ENCODE measurements around the gene WIPF3.

GRCh38 chr7:29833929-29834328, 27.6 kb downstream of the WIPF3 start:
- TF ChIP-seq, protein P1, sequence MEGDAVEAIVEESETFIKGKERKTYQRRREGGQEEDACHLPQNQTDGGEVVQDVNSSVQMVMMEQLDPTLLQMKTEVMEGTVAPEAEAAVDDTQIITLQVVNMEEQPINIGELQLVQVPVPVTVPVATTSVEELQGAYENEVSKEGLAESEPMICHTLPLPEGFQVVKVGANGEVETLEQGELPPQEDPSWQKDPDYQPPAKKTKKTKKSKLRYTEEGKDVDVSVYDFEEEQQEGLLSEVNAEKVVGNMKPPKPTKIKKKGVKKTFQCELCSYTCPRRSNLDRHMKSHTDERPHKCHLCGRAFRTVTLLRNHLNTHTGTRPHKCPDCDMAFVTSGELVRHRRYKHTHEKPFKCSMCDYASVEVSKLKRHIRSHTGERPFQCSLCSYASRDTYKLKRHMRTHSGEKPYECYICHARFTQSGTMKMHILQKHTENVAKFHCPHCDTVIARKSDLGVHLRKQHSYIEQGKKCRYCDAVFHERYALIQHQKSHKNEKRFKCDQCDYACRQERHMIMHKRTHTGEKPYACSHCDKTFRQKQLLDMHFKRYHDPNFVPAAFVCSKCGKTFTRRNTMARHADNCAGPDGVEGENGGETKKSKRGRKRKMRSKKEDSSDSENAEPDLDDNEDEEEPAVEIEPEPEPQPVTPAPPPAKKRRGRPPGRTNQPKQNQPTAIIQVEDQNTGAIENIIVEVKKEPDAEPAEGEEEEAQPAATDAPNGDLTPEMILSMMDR (IDR thresholded peaks at IDR 0.05): no peak
- TF ChIP-seq POLR2AphosphoS5 (IDR thresholded peaks at IDR 0.05): no peak
